ENCODE measurements around the gene BMAL2. TPM values are rescaled to one million over a fixed set of nuclear protein-coding genes. Genes with fewer than 3 reads are reported as not detected.
A peak's percentile ranks its signal among the peaks of the same experiment; 100 is the strongest.

Gene BMAL2
- total RNA-seq, 2 donors from 2014 or later = 5.8 to 11.1 TPM

GRCh38 chr12:27332407-27332713 is 276 bp upstream of the BMAL2 start:
- no peak for DNase-seq (ENCODE audit: low spot score)
- Histone ChIP-seq H3K27me3 (replicated peaks; ENCODE audit: insufficient read depth) (no peaks in the 10 kb centered on the region), H3K36me3 (peaks cover 6% of the 10 kb centered on the region), H3K9me3 (no peaks in the 10 kb centered on the region), H3K4me3 (peak overlapping the region; percentile 76), H3K4me1 (ENCODE audit: control insufficient read depth in 1 of 2, low read depth in 2 of 2) (peaks cover 5 to 32% of the 10 kb centered on the region in 2 donors), H3K27ac (no peak overlapping the region)
- TF ChIP-seq, protein P1, sequence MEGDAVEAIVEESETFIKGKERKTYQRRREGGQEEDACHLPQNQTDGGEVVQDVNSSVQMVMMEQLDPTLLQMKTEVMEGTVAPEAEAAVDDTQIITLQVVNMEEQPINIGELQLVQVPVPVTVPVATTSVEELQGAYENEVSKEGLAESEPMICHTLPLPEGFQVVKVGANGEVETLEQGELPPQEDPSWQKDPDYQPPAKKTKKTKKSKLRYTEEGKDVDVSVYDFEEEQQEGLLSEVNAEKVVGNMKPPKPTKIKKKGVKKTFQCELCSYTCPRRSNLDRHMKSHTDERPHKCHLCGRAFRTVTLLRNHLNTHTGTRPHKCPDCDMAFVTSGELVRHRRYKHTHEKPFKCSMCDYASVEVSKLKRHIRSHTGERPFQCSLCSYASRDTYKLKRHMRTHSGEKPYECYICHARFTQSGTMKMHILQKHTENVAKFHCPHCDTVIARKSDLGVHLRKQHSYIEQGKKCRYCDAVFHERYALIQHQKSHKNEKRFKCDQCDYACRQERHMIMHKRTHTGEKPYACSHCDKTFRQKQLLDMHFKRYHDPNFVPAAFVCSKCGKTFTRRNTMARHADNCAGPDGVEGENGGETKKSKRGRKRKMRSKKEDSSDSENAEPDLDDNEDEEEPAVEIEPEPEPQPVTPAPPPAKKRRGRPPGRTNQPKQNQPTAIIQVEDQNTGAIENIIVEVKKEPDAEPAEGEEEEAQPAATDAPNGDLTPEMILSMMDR (IDR thresholded peaks at IDR 0.05) = no peak
- ATAC-seq (ENCODE audit: insufficient number of reproducible peaks, low FRiP score, low read depth) = no peak

DNA sequence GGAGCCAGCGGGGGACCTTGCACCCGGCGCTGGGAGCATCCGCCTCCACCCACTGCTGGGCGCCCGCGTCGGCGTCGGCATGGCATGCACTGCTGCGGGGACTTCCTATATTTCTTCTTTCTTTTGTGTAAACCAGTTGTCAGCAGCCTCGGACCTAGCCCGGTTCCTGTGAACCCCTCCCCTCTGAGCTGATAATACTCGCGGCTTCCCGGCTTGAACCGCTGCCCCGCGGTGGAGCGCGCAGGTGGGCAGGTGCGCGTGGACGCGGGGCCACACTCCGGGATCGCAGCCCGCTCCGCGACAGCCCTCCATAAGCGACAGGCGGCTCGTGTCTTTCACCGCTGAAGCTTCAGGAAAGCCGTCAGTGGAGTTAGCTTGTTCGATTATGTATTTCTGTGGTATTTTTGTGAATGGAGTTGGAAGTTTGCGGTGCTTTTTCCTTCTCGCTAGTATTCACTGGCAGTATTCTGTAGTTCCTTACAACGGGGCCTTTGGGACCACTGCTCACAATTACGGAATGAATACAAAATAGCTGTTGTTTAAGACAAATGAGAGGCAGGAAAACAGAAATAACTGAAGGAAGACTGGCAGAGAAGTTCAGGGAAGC is 870 bp downstream of the BMAL2 start:
- Histone ChIP-seq H3K4me1 (ENCODE audit: control insufficient read depth in 1 of 2, low read depth in 2 of 2) (peaks cover 5 to 32% of the 10 kb centered on the region in 2 donors), H3K27me3 (replicated peaks; ENCODE audit: insufficient read depth) (no peaks in the 10 kb centered on the region), H3K9me3 (no peaks in the 10 kb centered on the region), H3K27ac (peak overlapping the region in 1 of 2 donors; percentile 42), H3K4me3 (peak overlapping the region; percentile 76), H3K36me3 (no peaks in the 10 kb centered on the region)
- DNase-seq (ENCODE audit: low spot score) (no peak), ATAC-seq (ENCODE audit: insufficient number of reproducible peaks, low FRiP score, low read depth) (no peak)
- TF ChIP-seq, protein P1 (IDR thresholded peaks at IDR 0.05) = no peak

DNA sequence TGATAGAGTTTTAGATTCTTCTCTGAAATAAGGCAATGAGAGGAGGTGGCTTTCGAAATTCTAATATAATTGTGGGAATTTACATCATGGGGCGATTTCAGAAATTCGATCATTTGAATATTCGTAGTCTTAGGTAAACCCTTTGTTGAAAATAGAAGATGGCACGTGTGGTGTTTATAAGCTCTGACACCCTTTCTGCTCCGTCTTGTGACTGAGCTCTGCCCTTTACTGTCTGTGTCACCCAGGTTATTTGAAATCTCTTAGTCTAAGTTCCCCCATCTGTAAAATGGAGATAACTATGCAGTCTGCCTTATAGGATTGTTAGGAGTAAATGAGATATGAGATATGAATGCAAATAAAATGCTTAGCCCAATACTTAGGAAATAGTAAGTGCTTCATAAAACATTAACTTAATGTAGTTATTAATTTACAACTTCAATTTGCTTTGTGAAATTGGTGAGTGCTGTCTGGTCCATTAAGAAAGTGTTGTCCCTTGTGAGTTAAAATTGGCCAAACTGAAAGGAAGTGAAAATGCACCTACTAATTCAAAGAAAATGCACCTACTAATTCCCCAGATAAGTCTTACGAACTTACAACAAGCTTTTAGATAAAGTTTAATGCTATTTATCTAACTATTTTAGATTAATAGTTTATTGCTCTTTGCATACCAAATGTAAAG is 1.5 kb downstream of the BMAL2 start:
- no peaks in the 10 kb centered on the region for H3K9me3 ChIP-seq
- TF ChIP-seq, protein P1 (IDR thresholded peaks at IDR 0.05) = no peak
- H3K27ac ChIP-seq = peak overlapping the region in 1 of 2 donors; percentile 42
- H3K27me3 ChIP-seq (replicated peaks; ENCODE audit: insufficient read depth) = no peaks in the 10 kb centered on the region
- no peaks in the 10 kb centered on the region for H3K36me3 ChIP-seq
- peaks cover 5 to 32% of the 10 kb centered on the region in 2 donors for H3K4me1 ChIP-seq (ENCODE audit: control insufficient read depth in 1 of 2, low read depth in 2 of 2)
- DNase-seq (ENCODE audit: low spot score) = no peak
- ATAC-seq (ENCODE audit: insufficient number of reproducible peaks, low FRiP score, low read depth) = no peak
- peak overlapping the region; percentile 76 for H3K4me3 ChIP-seq

- Histone ChIP-seq H3K9me3 (no peaks in the 10 kb centered on the region), H3K4me3 (no peak overlapping the region), H3K4me1 (ENCODE audit: control insufficient read depth in 1 of 2, low read depth in 2 of 2) (peaks cover 5 to 32% of the 10 kb centered on the region in 2 donors), H3K27ac (no peak overlapping the region), H3K36me3 (no peaks in the 10 kb centered on the region), H3K27me3 (replicated peaks; ENCODE audit: insufficient read depth) (no peaks in the 10 kb centered on the region)
- ATAC-seq (ENCODE audit: insufficient number of reproducible peaks, low FRiP score, low read depth) (no peak), DNase-seq (ENCODE audit: low spot score) (no peak)
- TF ChIP-seq, protein P1 (IDR thresholded peaks at IDR 0.05) = no peak
These were observed 2.1 kb downstream of the BMAL2 start for GRCh38 chr12:27334721-27335082.

DNA sequence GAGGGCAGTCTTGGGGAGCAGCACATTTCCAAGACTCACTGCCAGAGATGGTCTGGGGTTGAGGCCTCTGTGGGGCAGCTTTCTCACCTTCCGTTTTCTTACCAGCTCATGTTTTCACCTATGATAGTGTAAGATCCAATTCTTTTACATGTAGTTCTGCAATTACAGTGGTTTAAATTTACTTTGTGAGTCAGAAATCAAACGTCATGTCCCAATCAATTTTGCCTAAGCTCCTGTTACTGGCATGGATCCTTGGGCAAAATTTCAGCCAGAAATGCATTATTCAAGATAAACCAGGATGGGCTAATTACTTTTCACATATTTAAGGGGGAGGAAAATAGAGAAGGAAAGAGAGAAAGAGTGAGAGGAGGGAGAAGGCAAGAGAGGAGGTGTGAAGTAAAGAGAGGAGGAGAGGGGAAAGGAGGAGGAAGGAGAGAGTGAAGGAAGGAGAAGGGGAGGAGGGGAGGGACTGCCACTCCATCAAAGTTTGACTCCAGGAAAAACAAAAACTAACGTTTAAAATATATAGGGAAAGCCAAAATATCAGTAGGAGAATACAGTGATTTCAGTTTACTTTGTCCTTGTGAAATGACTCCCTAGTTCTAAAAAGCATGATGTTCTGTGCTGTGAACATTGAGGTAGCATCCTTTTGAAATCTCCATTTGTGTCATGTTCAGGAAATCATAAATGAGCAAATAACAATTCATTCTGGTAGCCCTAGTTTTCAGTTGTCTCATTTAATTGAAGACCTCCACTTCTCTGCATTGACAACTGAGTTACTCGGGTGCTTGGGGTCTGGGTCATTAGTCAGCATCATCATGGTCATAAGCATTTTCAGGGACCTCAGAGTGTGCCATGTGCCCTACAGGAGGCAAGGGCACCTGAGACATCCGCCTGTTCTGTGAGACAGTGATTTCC is 3.0 kb downstream of the BMAL2 start:
- Histone ChIP-seq H3K36me3 (no peaks in the 10 kb centered on the region), H3K4me1 (ENCODE audit: control insufficient read depth in 1 of 2, low read depth in 2 of 2) (peaks cover 5 to 31% of the 10 kb centered on the region in 2 donors), H3K27ac (peak overlapping the region in 1 of 2 donors; percentile 4), H3K27me3 (replicated peaks; ENCODE audit: insufficient read depth) (no peaks in the 10 kb centered on the region), H3K4me3 (no peak overlapping the region), H3K9me3 (no peaks in the 10 kb centered on the region)
- TF ChIP-seq, protein P1 (IDR thresholded peaks at IDR 0.05) = no peak
- ATAC-seq (ENCODE audit: insufficient number of reproducible peaks, low FRiP score, low read depth) (no peak), DNase-seq (ENCODE audit: low spot score) (no peak)

All from thoracic aorta (tissue), 2 donors.